Measurements from ENCODE around the gene METTL21A.

METTL21A gene

DNA sequence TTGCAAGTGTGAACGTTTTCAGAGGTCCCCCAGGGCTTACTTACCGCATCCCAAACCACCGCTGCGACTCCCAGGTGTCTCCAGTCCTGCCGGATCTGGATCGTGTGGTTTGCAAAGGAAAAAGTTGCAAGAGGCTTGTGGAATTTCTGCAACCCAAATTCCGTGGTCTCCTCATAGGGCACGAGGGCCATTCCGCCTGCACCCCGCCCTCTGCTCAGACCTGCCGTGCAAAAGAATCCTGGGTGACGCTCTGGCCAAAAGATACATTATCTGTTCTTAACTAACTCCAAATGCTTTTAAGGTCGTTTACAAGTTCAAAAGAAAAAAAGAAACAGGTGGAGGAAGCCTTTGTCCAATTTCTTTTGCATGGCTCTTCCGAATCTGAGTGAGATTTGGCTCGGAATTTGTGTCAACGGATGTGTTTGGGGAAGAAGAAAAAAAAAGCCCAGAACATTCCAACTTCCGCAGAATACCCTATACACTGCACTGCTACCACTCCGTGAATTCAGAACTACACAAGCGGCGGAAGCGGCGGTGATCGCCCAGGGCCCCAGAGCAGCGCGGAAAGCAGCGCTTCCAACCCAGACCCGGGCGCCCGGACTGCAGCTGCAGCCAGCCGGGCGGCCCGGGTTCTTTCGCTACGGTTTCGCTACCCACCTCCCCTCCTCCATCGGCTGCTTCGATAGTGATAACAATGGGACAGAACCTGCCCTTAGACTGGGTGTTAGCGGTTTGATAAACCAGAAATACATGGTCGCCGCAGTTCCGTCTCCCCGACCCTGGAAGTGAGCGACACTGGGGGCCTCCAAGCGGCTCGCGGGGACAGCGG, 795 bp downstream of the METTL21A start:
- in situ Hi-C loops (cut with MboI; ENCODE audit: low sequenced_read_pairs) = no loop called here

DNA sequence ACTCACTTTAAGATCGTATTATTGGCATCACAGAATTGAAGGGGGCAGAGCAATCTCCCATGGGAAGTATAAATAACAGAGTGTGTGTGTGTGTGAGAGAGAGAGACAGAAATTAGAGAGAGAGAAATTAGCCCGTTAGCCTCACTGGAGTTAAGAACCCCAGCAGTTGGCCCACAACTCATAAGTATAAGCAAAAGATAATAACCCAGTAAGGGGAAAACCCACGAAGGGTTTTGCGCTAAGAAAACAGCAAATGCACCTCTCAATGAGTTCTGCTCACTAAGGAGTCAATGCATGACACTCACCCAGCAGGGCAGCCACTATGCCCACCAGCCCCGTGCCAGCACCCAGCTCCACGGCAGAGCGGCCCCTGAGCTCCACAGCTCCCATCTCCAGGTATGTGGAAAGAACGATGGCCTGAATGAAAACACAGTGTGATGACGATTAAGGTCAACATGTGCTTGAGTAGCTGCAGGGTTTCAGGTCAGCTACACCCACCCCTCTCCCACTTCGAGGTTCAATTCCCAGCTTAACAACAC, 3.6 kb downstream of the METTL21A start:
- in situ Hi-C loops (cut with MboI; ENCODE audit: low sequenced_read_pairs) = no loop called here

DNA sequence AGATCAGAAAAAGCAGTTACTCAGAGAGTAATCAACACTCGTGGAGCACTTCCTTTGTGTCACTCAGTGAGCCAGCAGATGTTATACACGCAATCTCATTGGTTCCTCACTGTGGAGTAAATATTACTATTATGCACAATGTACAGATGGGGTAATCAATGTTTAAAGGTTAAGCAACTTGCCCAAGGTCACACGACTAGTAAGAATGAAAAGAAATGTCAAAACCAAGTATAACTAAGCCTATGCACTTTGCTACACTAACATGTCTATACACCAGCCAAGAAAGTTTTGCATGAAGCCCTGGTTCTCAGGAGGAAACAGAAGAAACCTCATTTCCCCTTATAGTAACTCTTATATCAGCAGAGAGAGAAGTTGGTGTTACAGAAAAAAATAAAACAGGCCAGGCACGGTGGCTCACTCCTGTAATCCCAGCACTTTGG, 5.4 kb downstream of the METTL21A start:
- in situ Hi-C loops (cut with MboI; ENCODE audit: low sequenced_read_pairs) = no loop called here

DNA sequence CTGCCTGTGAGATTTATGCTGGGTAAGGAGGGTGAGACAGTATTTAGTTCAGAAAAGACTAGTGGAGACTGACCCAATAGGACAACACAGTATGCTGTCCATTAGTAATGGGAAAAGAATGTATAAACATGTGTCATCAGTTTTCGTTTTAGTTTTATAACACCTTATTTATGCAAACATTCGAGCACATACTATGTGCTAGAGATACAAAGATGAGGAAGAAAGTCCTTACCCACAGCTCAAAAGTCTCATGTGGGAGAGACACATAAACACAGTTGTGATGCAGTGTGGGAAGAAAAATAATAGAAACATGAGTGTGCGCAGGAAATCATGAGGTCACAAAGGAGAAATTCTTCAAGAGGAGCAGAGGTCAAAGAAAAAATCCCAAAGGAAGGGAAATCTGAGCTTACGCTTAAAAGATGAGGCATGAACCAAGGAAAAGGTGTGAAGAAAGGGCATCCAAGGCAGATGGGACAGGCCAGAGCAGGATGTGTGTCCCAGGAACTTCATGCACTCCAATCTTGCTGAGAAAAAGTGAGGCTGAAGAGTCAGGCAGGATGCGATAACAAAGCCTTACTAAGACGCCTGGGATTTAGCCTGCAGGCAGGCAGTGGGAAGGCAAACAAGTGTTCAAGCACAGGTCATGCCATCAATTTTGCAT, 8.1 kb downstream of the METTL21A start:
- in situ Hi-C loops (cut with MboI; ENCODE audit: low sequenced_read_pairs) = no loop called here

DNA sequence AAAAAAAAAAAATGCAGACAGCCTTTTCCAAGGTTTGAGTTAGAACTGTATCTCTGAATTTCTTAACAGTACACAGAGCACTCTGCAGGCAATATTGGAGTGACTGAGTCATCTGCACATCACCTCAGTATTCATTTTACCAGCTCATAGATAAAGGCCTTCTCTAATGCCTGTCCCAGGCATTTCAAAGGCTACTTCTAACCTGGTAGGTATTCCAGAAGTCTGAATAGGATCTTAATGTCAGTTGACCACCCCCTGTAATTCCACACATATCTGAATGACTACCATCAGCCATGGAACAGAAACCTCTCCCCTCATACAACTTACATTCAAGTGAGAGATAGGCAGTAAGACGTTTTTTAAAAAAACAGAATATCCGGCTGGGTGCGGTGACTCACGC, 9.0 kb downstream of the METTL21A start:
- in situ Hi-C loops (cut with MboI; ENCODE audit: low sequenced_read_pairs) = no loop called here

DNA sequence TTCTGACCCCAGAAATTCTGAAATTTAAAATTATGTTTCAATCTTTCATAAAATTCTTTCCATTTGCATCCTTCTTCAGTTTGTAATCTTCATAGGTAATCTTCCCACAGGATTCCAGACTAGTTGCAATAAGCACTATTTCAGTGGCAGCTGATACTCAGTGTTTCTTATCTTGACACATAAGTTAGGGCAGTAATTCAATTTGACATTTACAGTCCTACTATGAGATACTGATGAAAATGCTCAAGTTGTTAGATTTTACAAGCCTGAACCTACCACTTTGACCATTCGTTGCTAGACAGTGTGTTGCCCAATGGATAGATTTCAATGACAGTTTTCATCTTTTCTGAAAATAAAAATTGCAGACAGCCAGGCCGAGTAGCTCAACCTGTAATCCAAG, 10.4 kb downstream of the METTL21A start:
- in situ Hi-C loops (cut with MboI; ENCODE audit: low sequenced_read_pairs) = no loop called here

DNA sequence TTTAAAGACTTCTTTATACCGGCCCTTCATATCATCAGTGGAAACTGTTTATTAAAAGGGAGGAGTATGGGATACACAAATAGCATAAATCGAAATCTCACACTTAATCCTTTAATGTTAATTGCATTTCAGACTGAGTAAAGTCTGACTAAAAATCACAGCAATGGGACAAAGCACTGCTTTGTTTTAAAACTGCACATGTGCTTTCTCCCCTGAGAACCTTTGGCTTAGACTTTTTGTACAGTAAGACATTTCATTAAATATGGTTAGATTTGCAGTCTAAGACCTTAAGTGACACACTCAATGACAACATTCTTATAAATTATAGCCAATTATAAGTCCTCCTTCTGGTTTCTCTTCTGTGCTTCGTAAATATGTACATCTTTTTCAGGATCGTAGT, 12.5 kb downstream of the METTL21A start:
- in situ Hi-C loops (cut with MboI; ENCODE audit: low sequenced_read_pairs) = no loop called here

DNA sequence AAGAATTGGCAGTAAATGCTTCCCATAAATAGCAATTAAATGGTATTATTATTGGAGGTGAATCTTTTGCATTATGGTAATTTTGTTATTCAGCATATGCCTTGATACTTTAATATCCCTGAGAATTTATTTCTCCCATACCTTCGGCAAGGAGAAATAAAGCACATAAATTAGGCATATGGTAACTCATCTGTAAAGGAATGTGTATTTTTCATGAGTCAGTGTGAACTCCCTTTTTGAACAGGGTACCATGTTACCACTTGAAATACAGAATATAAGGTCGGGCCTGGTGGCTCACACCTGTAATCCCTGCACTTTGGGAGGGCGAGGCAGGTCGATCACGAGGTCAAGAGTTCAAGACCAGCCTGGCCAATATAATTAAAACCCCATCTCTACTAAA, 18.4 kb downstream of the METTL21A start:
- in situ Hi-C loops (cut with MboI; ENCODE audit: low sequenced_read_pairs) = no loop called here

DNA sequence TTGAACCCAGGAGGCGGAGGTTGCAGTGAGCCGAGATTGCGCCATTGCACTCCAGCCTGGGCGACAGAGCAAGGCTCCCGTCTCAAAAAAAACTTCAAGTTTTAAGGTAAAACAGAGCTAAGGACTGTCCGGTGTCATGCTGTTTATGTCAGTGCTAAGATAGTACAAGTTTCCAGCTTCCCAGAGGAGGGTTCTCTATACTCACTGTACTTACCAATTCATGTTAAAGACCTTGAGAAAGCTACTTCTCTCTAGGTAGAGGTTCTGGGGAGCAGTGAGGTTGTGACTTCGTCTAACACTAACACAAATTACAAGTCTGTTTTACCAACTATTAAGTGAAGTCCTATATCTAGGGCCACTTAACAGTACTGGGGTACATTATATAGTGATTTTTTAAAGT, 18.8 kb downstream of the METTL21A start:
- in situ Hi-C loops (cut with MboI; ENCODE audit: low sequenced_read_pairs) = no loop called here

DNA sequence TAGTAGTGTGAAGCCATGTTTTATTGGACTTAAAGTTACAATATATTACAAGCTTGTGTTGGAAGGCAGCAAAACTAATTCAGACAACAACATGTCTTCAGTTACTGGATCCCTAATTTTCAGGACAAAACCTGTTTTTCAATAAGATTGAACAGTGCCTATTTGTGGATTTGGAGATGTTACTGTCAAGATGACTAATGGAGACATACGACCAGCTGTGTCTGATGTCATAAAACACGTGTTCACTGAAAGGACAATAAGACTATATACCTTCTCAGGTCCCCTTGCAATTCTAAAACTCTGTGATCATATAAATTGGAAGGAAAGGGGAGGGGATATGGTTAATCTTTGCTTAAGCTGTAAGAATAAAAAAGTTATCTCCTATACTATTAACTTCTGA, 21.7 kb downstream of the METTL21A start:
- in situ Hi-C loops (cut with MboI; ENCODE audit: low sequenced_read_pairs) = no loop called here

DNA sequence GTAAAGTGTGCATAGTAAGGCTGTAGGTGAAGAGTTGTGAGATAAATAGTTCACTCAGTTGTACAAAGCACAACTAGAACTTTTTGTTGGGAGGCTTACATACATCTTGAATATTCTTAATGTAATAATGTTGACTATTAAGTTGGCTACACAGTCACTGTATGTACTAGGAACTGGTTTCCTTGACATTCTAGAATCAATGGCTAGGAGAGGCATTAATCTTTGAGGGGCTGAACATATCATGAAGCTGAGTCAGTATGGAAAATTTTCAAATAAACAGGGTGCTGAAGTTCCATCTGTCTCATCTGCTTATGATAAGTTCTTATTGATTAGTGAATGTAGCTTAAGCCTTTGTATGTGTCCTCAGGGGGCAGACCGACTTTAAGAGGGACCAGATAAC, 23.4 kb downstream of the METTL21A start:
- in situ Hi-C loops (cut with MboI; ENCODE audit: low sequenced_read_pairs) = no loop called here

DNA sequence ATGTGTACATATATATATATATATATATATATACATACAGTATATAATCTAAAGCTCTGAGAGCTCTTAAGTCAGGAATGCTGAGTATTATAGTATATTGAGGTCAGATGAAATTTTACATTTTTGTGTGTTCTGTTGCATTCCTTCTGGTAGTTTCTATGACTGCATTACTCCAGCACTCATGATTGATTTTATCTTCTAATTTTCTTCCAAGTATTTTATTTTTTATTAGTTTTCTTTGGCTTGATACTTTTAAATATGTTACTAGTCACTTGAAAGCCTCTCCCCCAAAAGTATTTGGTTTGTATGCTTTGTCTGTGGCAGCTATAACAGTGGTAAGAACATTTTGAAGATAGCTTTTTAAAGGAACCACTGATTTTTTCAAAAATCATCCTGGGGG, 25.0 kb downstream of the METTL21A start:
- in situ Hi-C loops (cut with MboI; ENCODE audit: low sequenced_read_pairs) = no loop called here

DNA sequence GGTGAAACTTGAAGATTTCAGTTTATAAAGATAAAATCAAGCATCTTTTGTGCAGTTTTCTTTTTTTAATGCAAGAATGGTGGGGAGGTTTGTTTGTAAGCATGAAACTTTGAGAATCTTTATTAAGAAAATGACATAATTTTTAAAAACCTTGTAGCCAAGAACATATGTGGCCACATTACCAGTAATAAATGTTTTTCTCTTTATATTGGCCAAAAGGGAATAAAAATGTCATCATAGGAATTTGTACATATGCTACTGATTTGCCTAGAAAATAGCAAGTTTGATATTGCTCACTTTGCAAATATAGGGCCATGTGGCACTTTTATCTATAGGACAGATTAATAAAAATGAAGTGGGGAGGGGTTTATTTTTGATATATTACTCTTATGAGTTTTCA, 25.6 kb downstream of the METTL21A start:
- in situ Hi-C loops (cut with MboI; ENCODE audit: low sequenced_read_pairs) = no loop called here

DNA sequence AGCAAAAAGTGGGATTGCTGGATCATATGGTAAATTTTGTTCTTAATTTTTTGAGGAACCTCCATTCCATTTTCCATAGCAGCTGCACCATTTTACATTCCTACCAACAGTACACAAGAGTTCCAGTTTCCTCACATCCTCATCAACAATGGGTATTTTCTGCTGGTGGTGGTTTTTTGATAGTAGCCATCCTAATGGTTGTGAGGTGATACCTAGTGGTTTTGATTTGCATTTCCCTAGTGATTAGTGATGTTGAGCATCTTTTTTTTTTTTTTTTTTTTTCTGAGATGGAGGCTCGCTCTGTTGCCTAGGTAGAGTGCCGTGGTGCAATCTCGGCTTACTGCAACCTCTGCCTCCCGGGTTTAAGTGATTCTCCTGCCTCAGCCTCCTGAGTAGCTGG, 30.5 kb downstream of the METTL21A start:
- in situ Hi-C loops (cut with MboI; ENCODE audit: low sequenced_read_pairs) = no loop called here

DNA sequence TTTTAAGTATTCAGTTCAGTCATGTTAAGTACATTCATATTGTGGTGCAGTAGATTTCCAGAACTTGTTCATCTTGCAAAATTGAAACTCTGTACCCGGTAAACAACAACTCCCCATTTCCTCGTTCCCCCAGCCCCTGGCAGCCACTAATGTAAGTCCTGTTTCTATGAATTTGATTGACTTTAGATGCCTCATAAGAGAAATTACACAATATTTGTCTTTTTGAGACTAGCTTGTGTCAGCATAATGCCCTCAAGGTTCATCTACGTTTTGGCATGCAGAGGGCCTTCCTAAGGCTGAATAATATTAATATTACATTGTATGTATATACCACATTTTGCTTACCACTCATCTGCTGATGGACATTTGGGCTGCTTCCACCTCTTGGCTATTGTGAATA, 30.9 kb downstream of the METTL21A start:
- in situ Hi-C loops (cut with MboI; ENCODE audit: low sequenced_read_pairs) = no loop called here

DNA sequence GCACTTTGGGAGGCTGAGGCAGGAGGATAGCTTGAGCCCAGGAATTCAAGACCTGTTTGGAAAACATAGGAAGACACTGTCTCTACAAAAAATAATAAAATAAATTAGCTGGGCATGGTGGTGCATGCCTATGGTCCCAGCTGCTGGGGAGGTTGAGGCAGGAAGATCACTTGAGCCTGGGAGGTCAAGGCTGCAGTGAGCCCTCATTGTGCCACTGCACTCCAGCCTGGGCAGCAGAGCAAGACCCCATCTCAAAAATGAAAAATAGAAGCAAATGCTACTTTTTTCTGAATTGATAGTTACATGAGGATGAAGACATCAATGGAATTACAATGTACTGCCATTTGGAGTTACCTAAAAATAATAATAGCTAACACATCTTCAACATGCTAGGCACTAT, 31.9 kb downstream of the METTL21A start:
- in situ Hi-C loops (cut with MboI; ENCODE audit: low sequenced_read_pairs) = no loop called here

DNA sequence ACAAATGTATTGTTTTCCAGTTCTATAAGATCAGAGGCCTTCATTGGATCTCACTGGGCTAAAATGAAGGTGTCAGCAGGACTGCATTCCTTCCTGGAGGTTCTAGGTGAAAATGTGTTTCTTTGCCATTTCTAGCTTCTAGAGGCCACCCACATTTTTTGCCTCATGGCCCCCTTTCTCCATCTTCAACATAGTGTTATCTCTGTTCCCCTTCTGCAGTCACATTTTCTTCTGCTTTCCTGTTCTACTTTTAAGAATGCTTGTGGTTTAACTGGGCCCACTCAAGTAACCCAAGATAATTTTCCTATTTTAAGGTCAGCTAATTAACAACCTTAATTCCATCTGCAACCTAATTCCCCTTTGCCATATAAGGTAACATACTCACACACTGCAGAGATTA, 36.1 kb downstream of the METTL21A start:
- in situ Hi-C loops (cut with MboI; ENCODE audit: low sequenced_read_pairs) = no loop called here

DNA sequence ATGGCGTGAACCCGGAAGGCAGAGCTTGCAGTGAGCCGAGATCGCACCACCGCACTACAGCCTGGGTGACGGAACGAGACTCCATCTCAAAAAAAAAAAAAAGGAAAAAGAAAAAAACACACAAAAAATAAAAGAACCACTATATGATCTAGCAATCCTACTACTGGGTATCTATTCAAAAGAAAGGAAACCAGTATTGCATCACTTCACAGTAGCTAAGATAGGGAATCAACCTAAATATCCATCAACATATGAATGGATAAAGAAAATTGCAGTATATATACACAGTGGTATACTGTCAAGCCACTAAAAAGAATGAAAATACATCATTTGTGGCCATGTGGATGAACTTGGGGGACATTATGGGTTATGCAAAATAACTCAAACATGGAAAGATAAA, 37.9 kb downstream of the METTL21A start:
- in situ Hi-C loops (cut with MboI; ENCODE audit: low sequenced_read_pairs) = no loop called here

DNA sequence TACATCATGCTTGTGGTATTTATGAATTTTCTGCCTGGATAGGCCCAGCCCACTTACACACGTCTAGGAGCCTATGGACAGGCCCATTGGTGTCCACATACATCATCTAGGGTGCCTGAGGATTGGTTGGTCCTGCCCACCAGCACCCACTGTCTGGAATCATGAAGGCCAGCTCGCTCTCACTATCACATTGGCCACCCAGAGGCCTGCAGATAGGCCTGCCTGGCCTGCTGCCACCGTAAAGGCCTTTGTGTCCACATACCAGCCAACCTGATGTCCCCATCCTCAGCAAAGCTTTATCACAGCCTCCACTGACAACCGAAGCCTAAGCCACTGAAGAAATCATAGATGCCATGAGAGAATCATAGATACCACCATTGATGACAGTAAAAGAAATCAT, 40.2 kb downstream of the METTL21A start:
- in situ Hi-C loops (cut with MboI; ENCODE audit: low sequenced_read_pairs) = no loop called here

DNA sequence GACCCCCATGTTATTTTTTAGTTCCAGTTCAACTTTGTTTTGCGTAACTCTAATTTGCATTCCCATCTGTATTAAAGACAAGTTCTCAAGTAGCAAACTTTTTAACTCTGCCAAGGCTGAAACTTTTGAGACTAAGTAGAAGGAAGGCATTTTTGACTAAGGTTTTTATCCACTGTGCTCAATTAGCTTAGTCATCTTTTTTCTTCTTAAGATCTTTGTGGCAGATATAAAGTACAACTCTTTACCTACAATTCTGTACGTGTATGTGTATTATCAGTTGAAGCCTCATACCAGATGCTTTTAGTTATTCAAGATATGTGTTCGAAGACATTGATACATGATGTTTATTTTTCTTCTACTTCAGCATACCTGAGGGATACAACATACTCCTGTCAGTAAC, 53.8 kb downstream of the METTL21A start:
- in situ Hi-C loops (cut with MboI; ENCODE audit: low sequenced_read_pairs) = no loop called here

DNA sequence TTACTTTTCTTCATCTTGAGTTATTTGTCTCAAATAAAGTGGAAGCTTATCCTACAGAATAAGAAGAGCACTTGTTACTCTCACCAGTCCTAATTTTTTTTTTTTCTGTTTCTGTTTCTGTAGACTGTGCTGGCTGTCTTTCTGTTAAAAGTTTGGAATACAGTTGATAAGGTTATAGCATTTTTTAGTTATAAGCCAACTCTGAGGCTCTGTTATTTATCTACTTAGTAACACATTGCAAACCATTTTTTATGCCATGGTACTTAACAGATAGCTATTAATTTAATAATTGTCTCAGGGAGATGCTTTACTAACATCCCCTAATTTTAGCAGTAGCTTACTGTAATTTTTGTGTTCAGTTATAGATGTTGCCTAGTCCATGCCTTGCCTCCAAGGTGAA, 57.5 kb downstream of the METTL21A start:
- in situ Hi-C loops (cut with MboI; ENCODE audit: low sequenced_read_pairs) = no loop called here

DNA sequence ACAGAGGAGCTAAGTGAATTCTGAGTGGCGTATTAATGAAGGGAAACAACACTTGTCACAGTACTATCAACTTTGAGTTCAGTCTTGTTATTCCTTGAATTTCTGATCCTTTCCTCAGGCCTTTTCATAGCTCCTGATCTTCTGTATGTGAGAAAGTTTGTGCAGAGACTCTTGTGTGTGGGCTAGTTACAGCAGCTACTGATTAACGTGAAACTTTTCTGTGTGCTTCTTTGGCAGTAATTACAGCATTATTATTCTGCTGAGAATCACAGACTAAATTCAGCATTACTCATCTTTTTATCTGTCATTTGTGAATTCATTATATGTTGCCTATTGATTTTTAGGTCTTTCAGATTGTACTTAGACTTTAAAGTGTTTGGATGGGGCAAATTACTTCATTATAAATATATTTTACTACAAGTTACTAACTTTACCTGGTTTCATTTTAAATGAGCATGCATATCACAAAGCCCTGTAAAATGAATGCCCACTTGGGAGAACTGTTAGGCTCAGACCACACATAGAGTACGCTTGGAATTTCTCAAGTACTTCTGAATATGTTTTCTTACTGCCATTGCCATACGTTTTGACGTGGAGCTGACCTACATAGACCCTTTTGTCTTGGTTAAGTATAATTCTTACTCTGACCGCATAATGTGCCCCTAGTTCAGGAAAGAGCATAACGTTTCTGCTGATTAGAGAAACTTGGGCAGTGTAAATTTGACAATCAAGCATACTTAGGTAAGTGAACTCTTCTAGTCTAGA, 59.3 kb downstream of the METTL21A start:
- in situ Hi-C loops (cut with MboI; ENCODE audit: low sequenced_read_pairs) = no loop called here

All from HL-60/S4 (cell line).